HCT116 (cell line): Measurements from ENCODE around the gene FMOD. TPM values are rescaled to one million over a fixed set of nuclear protein-coding genes. Genes with fewer than 3 reads are reported as not detected.

Experiments
- ATAC-seq: fragments of 200-7000 bp; cut with Tn5 transposase; 2 replicates; pipeline ENCODE4 v1.9.1; 2020; ENCODE audit warnings: mild to moderate bottlenecking, moderate library complexity
- BruUV-seq: library from RNA; stranded (reverse); fragments of 400-500 nt; replicated peaks from 2 replicates; lab custom pipeline; 2021; lab: Mats Ljungman, UMichigan
- CTCF ChIA-PET: fragments of 300-600 bp; sonication (Branson Sonifier 250); formaldehyde crosslinking; loops from one replicate; lab custom pipeline; 2021; ENCODE audit warnings: antibody characterized with exemption; lab: Charles Lee
- POLR2A ChIA-PET: fragments of 300-600, 350-600 bp; sonication (Branson Sonifier 250); formaldehyde crosslinking; loops from one replicate; lab custom pipeline; 2021; ENCODE audit warnings: antibody characterized with exemption; lab: Charles Lee
- RAD21 ChIA-PET, 2 experiments: fragments of 300-600 bp; sonication (Branson Sonifier 250); formaldehyde crosslinking; loops; one replicate each; lab custom pipeline; 2023; ENCODE audit warnings: low total read pairs in 2 of 2; ENCODE audit not compliant: uncharacterized antibody in 2 of 2, unreplicated experiment in 2 of 2, low non-redundant PET in 1 of 2; lab: Charles Lee
- DNase-seq: peaks from one replicate; pipeline ENCODE4 v3.0.0-alpha.2; 2010; ENCODE audit warnings: low read depth, low spot score
- H2AFZ ChIP-seq: fragments of 200-600 bp; shearing (Covaris generic), sonication (generic); 2 replicates; pipeline ENCODE4 v1.6.1; 2017; ENCODE audit warnings: low read depth, mixed run types, mixed read lengths, antibody characterized with exemption, low read length; ENCODE audit not compliant: poor library complexity, severe bottlenecking
- H3K27ac ChIP-seq: 2 replicates; pipeline ENCODE4 v1.5.1; 2012; ENCODE audit warnings: low read depth, low read length
- H3K27me3 ChIP-seq: fragments of 200-600 bp; sonication (generic); 2 replicates; pipeline ENCODE4 v1.6.1; 2016; ENCODE audit warnings: mixed run types, low read length, mixed read lengths; ENCODE audit not compliant: insufficient read depth
- H3K36me3 ChIP-seq, 2 experiments: fragments of 200-500 bp in 1 of 2; fragments of 200-600 bp in 1 of 2; sonication (Bioruptor generic) in 1 of 2; sonication (generic) in 1 of 2; 2 replicates each; pipeline versions ENCODE4 v1.5.1 to v1.6.1; 2014 to 2016; ENCODE audit warnings: low read length in 2 of 2, inconsistent platforms in 1 of 2, mixed read lengths in 1 of 2, mixed run types in 1 of 2; ENCODE audit not compliant: insufficient read depth in 2 of 2, control insufficient read depth in 1 of 2
- H3K4me1 ChIP-seq, 2 experiments: fragments of 200-600 bp in 1 of 2; sonication (generic) in 1 of 2; 2 replicates each; pipeline versions ENCODE4 v1.5.1 to v1.6.1; 2012 to 2017; ENCODE audit warnings: low read length in 2 of 2, inconsistent platforms in 1 of 2, mild to moderate bottlenecking in 1 of 2, mixed read lengths in 1 of 2, mixed run types in 1 of 2, moderate library complexity in 1 of 2; ENCODE audit not compliant: insufficient read depth in 2 of 2, control insufficient read depth in 1 of 2
- H3K4me2 ChIP-seq: fragments of 200-600 bp; sonication (generic); 2 replicates; pipeline ENCODE4 v1.6.1; 2017; ENCODE audit warnings: mixed run types, low read length, mixed read lengths
- H3K4me3 ChIP-seq, 2 experiments: fragments of 200-600 bp in 1 of 2; sonication (generic) in 1 of 2; replicated peaks in 1 of 2; 2 replicates each; pipeline ENCODE4 v1.5.1; 2011 to 2016; ENCODE audit warnings: low read length in 2 of 2, control low read depth in 1 of 2, low read depth in 1 of 2, mild to moderate bottlenecking in 1 of 2, mixed read lengths in 1 of 2, mixed run types in 1 of 2
- H3K79me2 ChIP-seq: fragments of 200-600 bp; sonication (generic); 2 replicates; pipeline ENCODE4 v1.6.1; 2017; ENCODE audit warnings: mild to moderate bottlenecking, mixed run types, low read length, moderate library complexity, mixed read lengths; ENCODE audit not compliant: insufficient read depth
- H3K9ac ChIP-seq: fragments of 200-600 bp; sonication (generic); 2 replicates; pipeline ENCODE4 v1.6.1; 2016; ENCODE audit warnings: low read length, mixed read lengths
- H3K9me2 ChIP-seq: fragments of 200-600 bp; sonication (generic), shearing (Covaris generic); 2 replicates; pipeline ENCODE4 v1.6.1; 2017; ENCODE audit warnings: mixed run types, mild to moderate bottlenecking, moderate library complexity; ENCODE audit not compliant: insufficient read depth
- H3K9me3 ChIP-seq, 2 experiments: fragments of 200-500 bp in 1 of 2; fragments of 200-600 bp in 1 of 2; sonication (Bioruptor generic) in 1 of 2; sonication (generic) in 1 of 2; 2 replicates each; pipeline ENCODE4 v1.6.1; 2014 to 2017; ENCODE audit warnings: low read length in 2 of 2, mixed read lengths in 2 of 2, inconsistent platforms in 1 of 2, low read depth in 1 of 2, mild to moderate bottlenecking in 1 of 2, mixed run types in 1 of 2, moderate library complexity in 1 of 2; ENCODE audit not compliant: control insufficient read depth in 1 of 2, insufficient read depth in 1 of 2
- H4K20me1 ChIP-seq: fragments of 200-600 bp; sonication (generic), shearing (Covaris generic); 2 replicates; pipeline ENCODE4 v1.6.1; 2017; ENCODE audit warnings: mixed run types, mild to moderate bottlenecking, moderate library complexity; ENCODE audit not compliant: insufficient read depth
- ATF3 ChIP-seq: IDR thresholded peaks from 2 replicates; pipeline ENCODE4 v1.6.1; 2012
- CBX3 ChIP-seq: IDR thresholded peaks from 2 replicates; pipeline ENCODE4 v1.6.1; 2012; ENCODE audit warnings: low read depth
- CEBPB ChIP-seq: IDR thresholded peaks from 2 replicates; pipeline ENCODE4 v1.6.1; 2012; ENCODE audit warnings: low read depth
- CTCF ChIP-seq, 3 experiments: fragments of 200-600 bp in 1 of 3; sonication (generic) in 1 of 3; IDR thresholded peaks in 2 of 3; conservative IDR thresholded peaks in 1 of 3; 2 replicates each; pipeline ENCODE4 v1.5.1; 2012 to 2017; ENCODE audit warnings: low read depth in 2 of 3, low read length in 2 of 3, antibody characterized with exemption in 1 of 3, borderline replicate concordance in 1 of 3, control low read depth in 1 of 3, mild to moderate bottlenecking in 1 of 3, mixed read lengths in 1 of 3, mixed run types in 1 of 3, moderate library complexity in 1 of 3; ENCODE audit not compliant: insufficient read depth in 1 of 3
- EGR1 ChIP-seq: IDR thresholded peaks from 2 replicates; pipeline ENCODE4 v1.6.1; 2012; ENCODE audit warnings: low read depth
- ELF1 ChIP-seq: IDR thresholded peaks from 2 replicates; pipeline ENCODE4 v1.6.1; 2012; ENCODE audit warnings: low read depth, borderline replicate concordance
- EZH2 ChIP-seq: fragments of 200-600 bp; sonication (generic); IDR thresholded peaks from 2 replicates; pipeline ENCODE4 v1.6.1; 2017; ENCODE audit warnings: antibody characterized with exemption, mixed run types
- FOSL1 ChIP-seq: IDR thresholded peaks from 2 replicates; pipeline ENCODE4 v1.6.1; 2012; ENCODE audit warnings: low read depth
- JUND ChIP-seq: IDR thresholded peaks from 2 replicates; pipeline ENCODE4 v1.6.1; 2012
- POLR2A ChIP-seq: IDR thresholded peaks from 2 replicates; pipeline ENCODE4 v1.7.0; 2011; ENCODE audit warnings: borderline replicate concordance; ENCODE audit not compliant: insufficient read depth, insufficient read length; ENCODE audit errors: extremely low read depth
- RAD21 ChIP-seq: IDR thresholded peaks from 2 replicates; pipeline ENCODE4 v1.6.1; 2012; ENCODE audit warnings: low read depth, mild to moderate bottlenecking
- REST ChIP-seq: IDR thresholded peaks from 2 replicates; pipeline ENCODE4 v1.6.1; 2012; ENCODE audit warnings: low read depth
- SP1 ChIP-seq: IDR thresholded peaks from 2 replicates; pipeline ENCODE4 v1.6.1; 2012; ENCODE audit warnings: low read depth
- SRF ChIP-seq: IDR thresholded peaks from 2 replicates; pipeline ENCODE4 v1.6.1; 2012; ENCODE audit warnings: low read depth
- TCF7L2 ChIP-seq: IDR thresholded peaks from 2 replicates; pipeline ENCODE4 v1.7.0; 2011; ENCODE audit warnings: borderline replicate concordance, inconsistent platforms; ENCODE audit not compliant: insufficient read depth, insufficient read length; ENCODE audit errors: extremely low read depth
- YY1 ChIP-seq: IDR thresholded peaks from 2 replicates; pipeline ENCODE4 v1.6.1; 2011; ENCODE audit warnings: low read length, low read depth, moderate library complexity, mild to moderate bottlenecking; ENCODE audit not compliant: insufficient replicate concordance; ENCODE audit errors: extremely low read depth
- ZBTB33 ChIP-seq: IDR thresholded peaks from 2 replicates; pipeline ENCODE4 v1.6.1; 2011; ENCODE audit warnings: mild to moderate bottlenecking, low read length, moderate library complexity; ENCODE audit not compliant: insufficient replicate concordance; ENCODE audit errors: extremely low read depth
- ZFX ChIP-seq: fragments of 450-650 bp; IDR thresholded peaks from 2 replicates; pipeline ENCODE4 v1.6.1; 2017
- ZNF274 ChIP-seq: fragments of 200-500 bp; sonication (Bioruptor generic); IDR thresholded peaks from 2 replicates; pipeline ENCODE4 v1.6.1; 2014; ENCODE audit warnings: mild to moderate bottlenecking, low read depth, low read length, inconsistent platforms
- intact Hi-C: fragments of 100-400 bp; cut with micrococcal nuclease; formaldehyde crosslinking; loops from 2 replicates; pipeline ENCODE4 v1.10.0; 2022
- total RNA-seq: library from RNA; stranded (reverse); gene quantifications from one replicate; pipeline ENCODE4 v1.2.1, GENCODE V29; 2021; ENCODE audit not compliant: unreplicated experiment

The FMOD gene
- total RNA-seq, 1 experiment from 2014 or later, result not detected

GRCh38 chr1:203364806-203365205 lies 13.9 kb upstream of the FMOD start:
- CTCF ChIA-PET, result no interaction called here
- no peaks in the 10 kb centered on the region for H3K9me2 ChIP-seq
- no peaks in the 10 kb centered on the region for H3K9me3 ChIP-seq
- H3K27ac ChIP-seq, result no peak overlapping the region
- no peak for ATAC-seq
- H3K79me2 ChIP-seq, result no peaks in the 10 kb centered on the region
- intact Hi-C loops, result no loop called here
- H3K4me3 ChIP-seq, result no peak overlapping the region
- TF ChIP-seq ATF3 (no peak), CTCF (IDR thresholded peaks at IDR 0.05 in 2 of 3, conservative IDR thresholded peaks at IDR 0.05 in 1 of 3; ENCODE audit: borderline replicate concordance in 1 of 3, insufficient read depth in 1 of 3, low read depth in 2 of 3, low read length in 2 of 3) (no peak), POLR2A (no peak), ELF1 (no peak), FOSL1 (no peak), EZH2 (no peak), JUND (no peak), RAD21 (no peak), ZFX (no peak), EGR1 (no peak), CBX3 (no peak), SRF (no peak), ZBTB33 (no peak), CEBPB (no peak), REST (no peak), YY1 (no peak), SP1 (no peak), ZNF274 (no peak), TCF7L2 (no peak)
- no peak overlapping the region for H3K4me2 ChIP-seq
- H3K9ac ChIP-seq, result no peak overlapping the region
- no peaks in the 10 kb centered on the region for H3K4me1 ChIP-seq
- H4K20me1 ChIP-seq, result no peaks in the 10 kb centered on the region
- POLR2A ChIA-PET, result no interaction called here
- no TSS peak for BruUV-seq
- no peak overlapping the region for H2AFZ ChIP-seq
- RAD21 ChIA-PET, result no interaction called here
- DNase-seq, result no peak
- peaks cover 64% of the 10 kb centered on the region for H3K27me3 ChIP-seq
- H3K36me3 ChIP-seq, result no peaks in the 10 kb centered on the region
